ENCODE data around the gene LRRC8A. TPM values are rescaled to one million over a fixed set of nuclear protein-coding genes. Genes with fewer than 3 reads are reported as not detected.

LRRC8A gene
- total and polyA plus RNA-seq, 2 of the 13 experiments (the other 11 are each of a cell fraction or from before 2014, with no cell fraction given), result 16.1 to 40.6 TPM

DNA sequence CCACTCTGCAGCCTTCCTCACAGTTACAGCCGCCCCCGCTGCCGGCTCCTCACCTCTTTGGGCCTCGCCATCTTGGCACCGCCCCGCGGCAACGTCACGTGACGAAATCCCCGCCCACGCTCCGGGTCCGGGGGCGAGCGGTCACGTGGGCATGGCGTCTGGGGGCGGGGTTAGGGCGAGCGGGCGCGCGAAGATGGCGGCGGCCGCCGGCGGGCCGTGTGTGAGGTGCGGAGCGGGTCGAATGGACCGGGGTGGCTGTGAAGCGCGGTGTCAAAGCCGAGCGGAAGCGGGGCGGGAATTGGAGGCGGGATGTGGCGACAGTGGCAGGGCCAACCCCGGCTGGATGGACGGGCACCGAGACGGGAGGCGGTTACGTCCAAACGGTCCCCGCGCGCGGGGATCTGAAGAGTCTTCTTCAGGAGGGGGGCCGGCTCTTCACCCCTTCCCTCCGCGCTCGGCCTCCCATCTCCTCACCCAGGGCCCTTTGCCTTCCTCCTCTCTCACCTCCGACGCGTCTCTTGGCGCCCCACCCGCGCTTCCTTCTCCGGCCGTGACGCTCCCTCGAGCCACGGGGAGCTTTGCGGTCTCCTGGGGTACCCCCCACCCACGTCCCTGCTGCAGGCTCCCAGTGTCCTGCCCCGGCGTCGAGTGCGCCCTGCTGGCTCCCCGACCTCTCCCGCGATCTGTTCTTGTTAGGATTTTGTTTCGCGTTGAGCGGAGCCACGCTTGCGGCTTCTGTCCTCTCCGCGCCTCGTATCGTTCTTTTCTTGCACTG, 65.8 kb downstream of the LRRC8A start, which contains the start of the genes DOLK and NUP188 (continued):
- TF ChIP-seq, protein P1, sequence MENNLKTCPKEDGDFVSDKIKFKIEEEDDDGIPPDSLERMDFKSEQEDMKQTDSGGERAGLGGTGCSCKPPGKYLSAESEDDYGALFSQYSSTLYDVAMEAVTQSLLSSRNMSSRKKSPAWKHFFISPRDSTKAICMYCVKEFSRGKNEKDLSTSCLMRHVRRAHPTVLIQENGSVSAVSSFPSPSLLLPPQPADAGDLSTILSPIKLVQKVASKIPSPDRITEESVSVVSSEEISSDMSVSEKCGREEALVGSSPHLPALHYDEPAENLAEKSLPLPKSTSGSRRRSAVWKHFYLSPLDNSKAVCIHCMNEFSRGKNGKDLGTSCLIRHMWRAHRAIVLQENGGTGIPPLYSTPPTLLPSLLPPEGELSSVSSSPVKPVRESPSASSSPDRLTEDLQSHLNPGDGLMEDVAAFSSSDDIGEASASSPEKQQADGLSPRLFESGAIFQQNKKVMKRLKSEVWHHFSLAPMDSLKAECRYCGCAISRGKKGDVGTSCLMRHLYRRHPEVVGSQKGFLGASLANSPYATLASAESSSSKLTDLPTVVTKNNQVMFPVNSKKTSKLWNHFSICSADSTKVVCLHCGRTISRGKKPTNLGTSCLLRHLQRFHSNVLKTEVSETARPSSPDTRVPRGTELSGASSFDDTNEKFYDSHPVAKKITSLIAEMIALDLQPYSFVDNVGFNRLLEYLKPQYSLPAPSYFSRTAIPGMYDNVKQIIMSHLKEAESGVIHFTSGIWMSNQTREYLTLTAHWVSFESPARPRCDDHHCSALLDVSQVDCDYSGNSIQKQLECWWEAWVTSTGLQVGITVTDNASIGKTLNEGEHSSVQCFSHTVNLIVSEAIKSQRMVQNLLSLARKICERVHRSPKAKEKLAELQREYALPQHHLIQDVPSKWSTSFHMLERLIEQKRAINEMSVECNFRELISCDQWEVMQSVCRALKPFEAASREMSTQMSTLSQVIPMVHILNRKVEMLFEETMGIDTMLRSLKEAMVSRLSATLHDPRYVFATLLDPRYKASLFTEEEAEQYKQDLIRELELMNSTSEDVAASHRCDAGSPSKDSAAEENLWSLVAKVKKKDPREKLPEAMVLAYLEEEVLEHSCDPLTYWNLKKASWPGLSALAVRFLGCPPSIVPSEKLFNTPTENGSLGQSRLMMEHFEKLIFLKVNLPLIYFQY (CRISPR knock-in tag; IDR thresholded peaks at IDR 0.05; ENCODE audit: borderline replicate concordance), result peak; percentile 72; the same call in 1 of the 2 replicates
- TF ChIP-seq PLRG1 (conservative IDR thresholded peaks at IDR 0.05), result no peak
- TF ChIP-seq KDM4B (CRISPR knock-in tag; IDR thresholded peaks at IDR 0.05), result no peak; the same call in 1 of the 2 replicates
- 0 out of 2 replicates have a peak, but pooled peaks have one; percentile 45 for TF ChIP-seq BORCS8-MEF2B (CRISPR knock-in tag; IDR thresholded peaks at IDR 0.05)
- peak; percentile 91 for TF ChIP-seq GATAD1 (CRISPR knock-in tag; IDR thresholded peaks at IDR 0.05)
- TF ChIP-seq ZNF24 (IDR thresholded peaks at IDR 0.05), result no peak
- peak; percentile 18; the same call in 1 of the 2 replicates for TF ChIP-seq BCL6 (CRISPR knock-in tag; IDR thresholded peaks at IDR 0.05)
- TF ChIP-seq ZNF589 (CRISPR knock-in tag; conservative IDR thresholded peaks at IDR 0.05), result peak; percentile 83
- no peak for TF ChIP-seq STAG1 (CRISPR knock-in tag; IDR thresholded peaks at IDR 0.05)
- TF ChIP-seq SRSF1 (optimal IDR thresholded peaks at IDR 0.05; ENCODE audit: low read depth, low read length), result no peak
- TF ChIP-seq, protein P2, sequence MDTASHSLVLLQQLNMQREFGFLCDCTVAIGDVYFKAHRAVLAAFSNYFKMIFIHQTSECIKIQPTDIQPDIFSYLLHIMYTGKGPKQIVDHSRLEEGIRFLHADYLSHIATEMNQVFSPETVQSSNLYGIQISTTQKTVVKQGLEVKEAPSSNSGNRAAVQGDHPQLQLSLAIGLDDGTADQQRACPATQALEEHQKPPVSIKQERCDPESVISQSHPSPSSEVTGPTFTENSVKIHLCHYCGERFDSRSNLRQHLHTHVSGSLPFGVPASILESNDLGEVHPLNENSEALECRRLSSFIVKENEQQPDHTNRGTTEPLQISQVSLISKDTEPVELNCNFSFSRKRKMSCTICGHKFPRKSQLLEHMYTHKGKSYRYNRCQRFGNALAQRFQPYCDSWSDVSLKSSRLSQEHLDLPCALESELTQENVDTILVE (CRISPR knock-in tag; IDR thresholded peaks at IDR 0.05), result no peak; the same call in 1 of the 2 replicates
- TF ChIP-seq, protein P3, sequence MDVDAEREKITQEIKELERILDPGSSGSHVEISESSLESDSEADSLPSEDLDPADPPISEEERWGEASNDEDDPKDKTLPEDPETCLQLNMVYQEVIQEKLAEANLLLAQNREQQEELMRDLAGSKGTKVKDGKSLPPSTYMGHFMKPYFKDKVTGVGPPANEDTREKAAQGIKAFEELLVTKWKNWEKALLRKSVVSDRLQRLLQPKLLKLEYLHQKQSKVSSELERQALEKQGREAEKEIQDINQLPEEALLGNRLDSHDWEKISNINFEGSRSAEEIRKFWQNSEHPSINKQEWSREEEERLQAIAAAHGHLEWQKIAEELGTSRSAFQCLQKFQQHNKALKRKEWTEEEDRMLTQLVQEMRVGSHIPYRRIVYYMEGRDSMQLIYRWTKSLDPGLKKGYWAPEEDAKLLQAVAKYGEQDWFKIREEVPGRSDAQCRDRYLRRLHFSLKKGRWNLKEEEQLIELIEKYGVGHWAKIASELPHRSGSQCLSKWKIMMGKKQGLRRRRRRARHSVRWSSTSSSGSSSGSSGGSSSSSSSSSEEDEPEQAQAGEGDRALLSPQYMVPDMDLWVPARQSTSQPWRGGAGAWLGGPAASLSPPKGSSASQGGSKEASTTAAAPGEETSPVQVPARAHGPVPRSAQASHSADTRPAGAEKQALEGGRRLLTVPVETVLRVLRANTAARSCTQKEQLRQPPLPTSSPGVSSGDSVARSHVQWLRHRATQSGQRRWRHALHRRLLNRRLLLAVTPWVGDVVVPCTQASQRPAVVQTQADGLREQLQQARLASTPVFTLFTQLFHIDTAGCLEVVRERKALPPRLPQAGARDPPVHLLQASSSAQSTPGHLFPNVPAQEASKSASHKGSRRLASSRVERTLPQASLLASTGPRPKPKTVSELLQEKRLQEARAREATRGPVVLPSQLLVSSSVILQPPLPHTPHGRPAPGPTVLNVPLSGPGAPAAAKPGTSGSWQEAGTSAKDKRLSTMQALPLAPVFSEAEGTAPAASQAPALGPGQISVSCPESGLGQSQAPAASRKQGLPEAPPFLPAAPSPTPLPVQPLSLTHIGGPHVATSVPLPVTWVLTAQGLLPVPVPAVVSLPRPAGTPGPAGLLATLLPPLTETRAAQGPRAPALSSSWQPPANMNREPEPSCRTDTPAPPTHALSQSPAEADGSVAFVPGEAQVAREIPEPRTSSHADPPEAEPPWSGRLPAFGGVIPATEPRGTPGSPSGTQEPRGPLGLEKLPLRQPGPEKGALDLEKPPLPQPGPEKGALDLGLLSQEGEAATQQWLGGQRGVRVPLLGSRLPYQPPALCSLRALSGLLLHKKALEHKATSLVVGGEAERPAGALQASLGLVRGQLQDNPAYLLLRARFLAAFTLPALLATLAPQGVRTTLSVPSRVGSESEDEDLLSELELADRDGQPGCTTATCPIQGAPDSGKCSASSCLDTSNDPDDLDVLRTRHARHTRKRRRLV (CRISPR knock-in tag; IDR thresholded peaks at IDR 0.05), result no peak
- TF ChIP-seq, protein P4, sequence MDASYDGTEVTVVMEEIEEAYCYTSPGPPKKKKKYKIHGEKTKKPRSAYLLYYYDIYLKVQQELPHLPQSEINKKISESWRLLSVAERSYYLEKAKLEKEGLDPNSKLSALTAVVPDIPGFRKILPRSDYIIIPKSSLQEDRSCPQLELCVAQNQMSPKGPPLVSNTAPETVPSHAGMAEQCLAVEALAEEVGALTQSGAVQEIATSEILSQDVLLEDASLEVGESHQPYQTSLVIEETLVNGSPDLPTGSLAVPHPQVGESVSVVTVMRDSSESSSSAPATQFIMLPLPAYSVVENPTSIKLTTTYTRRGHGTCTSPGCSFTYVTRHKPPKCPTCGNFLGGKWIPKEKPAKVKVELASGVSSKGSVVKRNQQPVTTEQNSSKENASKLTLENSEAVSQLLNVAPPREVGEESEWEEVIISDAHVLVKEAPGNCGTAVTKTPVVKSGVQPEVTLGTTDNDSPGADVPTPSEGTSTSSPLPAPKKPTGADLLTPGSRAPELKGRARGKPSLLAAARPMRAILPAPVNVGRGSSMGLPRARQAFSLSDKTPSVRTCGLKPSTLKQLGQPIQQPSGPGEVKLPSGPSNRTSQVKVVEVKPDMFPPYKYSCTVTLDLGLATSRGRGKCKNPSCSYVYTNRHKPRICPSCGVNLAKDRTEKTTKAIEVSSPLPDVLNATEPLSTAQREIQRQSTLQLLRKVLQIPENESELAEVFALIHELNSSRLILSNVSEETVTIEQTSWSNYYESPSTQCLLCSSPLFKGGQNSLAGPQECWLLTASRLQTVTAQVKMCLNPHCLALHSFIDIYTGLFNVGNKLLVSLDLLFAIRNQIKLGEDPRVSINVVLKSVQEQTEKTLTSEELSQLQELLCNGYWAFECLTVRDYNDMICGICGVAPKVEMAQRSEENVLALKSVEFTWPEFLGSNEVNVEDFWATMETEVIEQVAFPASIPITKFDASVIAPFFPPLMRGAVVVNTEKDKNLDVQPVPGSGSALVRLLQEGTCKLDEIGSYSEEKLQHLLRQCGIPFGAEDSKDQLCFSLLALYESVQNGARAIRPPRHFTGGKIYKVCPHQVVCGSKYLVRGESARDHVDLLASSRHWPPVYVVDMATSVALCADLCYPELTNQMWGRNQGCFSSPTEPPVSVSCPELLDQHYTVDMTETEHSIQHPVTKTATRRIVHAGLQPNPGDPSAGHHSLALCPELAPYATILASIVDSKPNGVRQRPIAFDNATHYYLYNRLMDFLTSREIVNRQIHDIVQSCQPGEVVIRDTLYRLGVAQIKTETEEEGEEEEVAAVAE (CRISPR knock-in tag; IDR thresholded peaks at IDR 0.05; ENCODE audit: borderline replicate concordance), result 0 out of 2 replicates have a peak, but pooled peaks have one; percentile 25
- peak; percentile 34; the same call in 1 of the 2 replicates for TF ChIP-seq KDM3A (CRISPR knock-in tag; IDR thresholded peaks at IDR 0.05; ENCODE audit: low read depth)
- no peak for TF ChIP-seq RFX3 (CRISPR knock-in tag; IDR thresholded peaks at IDR 0.05)
